Measurements from ENCODE around the gene DOP1B. TPM values are rescaled to one million over a fixed set of nuclear protein-coding genes. Genes with fewer than 3 reads are reported as not detected.

DOP1B gene
- total RNA-seq, 1 donor from 2014 or later: 26.1 TPM

GRCh38 chr21:36193200-36193599 is 36.6 kb downstream of the DOP1B start:
- Histone ChIP-seq H3K36me3 (ENCODE audit: insufficient read depth, low read length) (no peaks in the 10 kb centered on the region), H3K79me2 (ENCODE audit: insufficient read depth, low read length) (no peaks in the 10 kb centered on the region), H3K4me2 (ENCODE audit: low read length) (no peak overlapping the region), H3K9me3 (ENCODE audit: insufficient read depth, low read depth, low read length) (no peaks in the 10 kb centered on the region), H3K27me3 (ENCODE audit: insufficient read depth, low read length) (no peaks in the 10 kb centered on the region), H4K20me1 (ENCODE audit: insufficient read depth, low read length) (no peaks in the 10 kb centered on the region), H3K4me3 (ENCODE audit: insufficient read depth, low read depth, low read length) (no peak overlapping the region), H3K27ac (ENCODE audit: low read depth, low read length) (no peak overlapping the region), H2AFZ (ENCODE audit: low read depth, low read length) (no peak overlapping the region), H3K4me1 (ENCODE audit: insufficient read depth, low read length) (no peaks in the 10 kb centered on the region), H3K9ac (ENCODE audit: low read length) (no peak overlapping the region)
- Mint-ChIP-seq H3K36me3 (ENCODE audit: low read depth, unreplicated experiment) (peaks cover 14% of the 10 kb centered on the region), H3K4me3 (ENCODE audit: unreplicated experiment) (no peak overlapping the region), H3K27ac (ENCODE audit: unreplicated experiment) (no peak overlapping the region), H3K4me1 (ENCODE audit: low read depth, unreplicated experiment) (peaks cover 5% of the 10 kb centered on the region), H3K27me3 (ENCODE audit: low read depth, unreplicated experiment) (no peaks in the 10 kb centered on the region), H3K9me3 (ENCODE audit: unreplicated experiment) (peaks cover 3% of the 10 kb centered on the region)
- FAIRE-seq: no peak
- no peak for DNase-seq (ENCODE audit: low read depth)
- no peak for TF ChIP-seq CTCF (IDR thresholded peaks at IDR 0.05; ENCODE audit: insufficient read depth, low read depth, low read length)
- no peak for TF ChIP-seq EZH2 (IDR thresholded peaks at IDR 0.05; ENCODE audit: insufficient read depth, low read length)

GRCh38 chr21:36194024-36194423 is 37.4 kb downstream of the DOP1B start:
- Histone ChIP-seq H3K4me3 (ENCODE audit: insufficient read depth, low read depth, low read length) (no peak overlapping the region), H3K4me2 (ENCODE audit: low read length) (no peak overlapping the region), H3K9me3 (ENCODE audit: insufficient read depth, low read depth, low read length) (no peaks in the 10 kb centered on the region), H3K36me3 (ENCODE audit: insufficient read depth, low read length) (peaks cover 2% of the 10 kb centered on the region), H4K20me1 (ENCODE audit: insufficient read depth, low read length) (no peaks in the 10 kb centered on the region), H3K4me1 (ENCODE audit: insufficient read depth, low read length) (no peaks in the 10 kb centered on the region), H3K27me3 (ENCODE audit: insufficient read depth, low read length) (no peaks in the 10 kb centered on the region), H3K9ac (ENCODE audit: low read length) (no peak overlapping the region), H3K27ac (ENCODE audit: low read depth, low read length) (no peak overlapping the region), H3K79me2 (ENCODE audit: insufficient read depth, low read length) (no peaks in the 10 kb centered on the region), H2AFZ (ENCODE audit: low read depth, low read length) (no peak overlapping the region)
- Mint-ChIP-seq H3K27me3 (ENCODE audit: low read depth, unreplicated experiment) (no peaks in the 10 kb centered on the region), H3K9me3 (ENCODE audit: unreplicated experiment) (peaks cover 3% of the 10 kb centered on the region), H3K36me3 (ENCODE audit: low read depth, unreplicated experiment) (peaks cover 16% of the 10 kb centered on the region), H3K4me3 (ENCODE audit: unreplicated experiment) (no peak overlapping the region), H3K27ac (ENCODE audit: unreplicated experiment) (no peak overlapping the region), H3K4me1 (ENCODE audit: low read depth, unreplicated experiment) (no peaks in the 10 kb centered on the region)
- no peak for DNase-seq (ENCODE audit: low read depth)
- FAIRE-seq: no peak
- TF ChIP-seq EZH2 (IDR thresholded peaks at IDR 0.05; ENCODE audit: insufficient read depth, low read length) (no peak), CTCF (IDR thresholded peaks at IDR 0.05; ENCODE audit: insufficient read depth, low read depth, low read length) (no peak)

GRCh38 chr21:36195613-36196012 is 39.0 kb downstream of the DOP1B start:
- Histone ChIP-seq H4K20me1 (ENCODE audit: insufficient read depth, low read length) (no peaks in the 10 kb centered on the region), H3K9me3 (ENCODE audit: insufficient read depth, low read depth, low read length) (no peaks in the 10 kb centered on the region), H3K9ac (ENCODE audit: low read length) (no peak overlapping the region), H3K79me2 (ENCODE audit: insufficient read depth, low read length) (no peaks in the 10 kb centered on the region), H3K4me1 (ENCODE audit: insufficient read depth, low read length) (no peaks in the 10 kb centered on the region), H3K27ac (ENCODE audit: low read depth, low read length) (no peak overlapping the region), H3K36me3 (ENCODE audit: insufficient read depth, low read length) (peaks cover 5% of the 10 kb centered on the region), H3K4me2 (ENCODE audit: low read length) (no peak overlapping the region), H3K27me3 (ENCODE audit: insufficient read depth, low read length) (no peaks in the 10 kb centered on the region), H3K4me3 (ENCODE audit: insufficient read depth, low read depth, low read length) (no peak overlapping the region), H2AFZ (ENCODE audit: low read depth, low read length) (no peak overlapping the region)
- Mint-ChIP-seq H3K4me1 (ENCODE audit: low read depth, unreplicated experiment) (no peaks in the 10 kb centered on the region), H3K27me3 (ENCODE audit: low read depth, unreplicated experiment) (no peaks in the 10 kb centered on the region), H3K36me3 (ENCODE audit: low read depth, unreplicated experiment) (peaks cover 17% of the 10 kb centered on the region), H3K27ac (ENCODE audit: unreplicated experiment) (no peak overlapping the region), H3K9me3 (ENCODE audit: unreplicated experiment) (peaks cover 5% of the 10 kb centered on the region), H3K4me3 (ENCODE audit: unreplicated experiment) (no peak overlapping the region)
- TF ChIP-seq EZH2 (IDR thresholded peaks at IDR 0.05; ENCODE audit: insufficient read depth, low read length) (no peak), CTCF (IDR thresholded peaks at IDR 0.05; ENCODE audit: insufficient read depth, low read depth, low read length) (no peak)
- DNase-seq (ENCODE audit: low read depth) (no peak), FAIRE-seq (no peak)

Measured in astrocyte (in vitro differentiated cells and primary cell).